T-helper 17 cell (primary cell): ENCODE measurements around the gene MAP7D3. TPM values are rescaled to one million over a fixed set of nuclear protein-coding genes. Genes with fewer than 3 reads are reported as not detected.
A peak's percentile ranks its signal among the peaks of the same experiment; 100 is the strongest.

ENCODE experiments used
- ATAC-seq: fragments of 150-1000 bp; cut with Tn5 transposase; 2 replicates; pipeline ENCODE4 v1.10.0; 2021; ENCODE audit warnings: mild to moderate bottlenecking, moderate library complexity
- DNase-seq, 3 donors: peaks; one replicate each; pipeline versions ENCODE4 v3.0.0 to v3.0.0-alpha.2; 2020 to 2021
- H3K9me3 ChIP-seq: one replicate; pipeline ENCODE4 v1.7.0; 2013; ENCODE audit warnings: low read length, mild to moderate bottlenecking; ENCODE audit not compliant: control insufficient read depth, poor library complexity, severe bottlenecking
- H3K27ac Mint-ChIP-seq: one replicate; pipeline ENCODE4 v1.8.0; 2022; ENCODE audit warnings: mild to moderate bottlenecking, moderate library complexity, mixed read lengths
- H3K27me3 Mint-ChIP-seq: one replicate; pipeline ENCODE4 v1.8.0; 2022; ENCODE audit warnings: mixed read lengths
- H3K36me3 Mint-ChIP-seq: one replicate; pipeline ENCODE4 v1.8.0; 2022; ENCODE audit warnings: low read depth, mixed read lengths
- H3K4me1 Mint-ChIP-seq: one replicate; pipeline ENCODE4 v1.8.0; 2022; ENCODE audit warnings: mild to moderate bottlenecking, mixed read lengths
- H3K4me3 Mint-ChIP-seq: one replicate; pipeline ENCODE4 v1.8.0; 2022; ENCODE audit warnings: mild to moderate bottlenecking, moderate library complexity, mixed read lengths
- total RNA-seq, 4 donors: library from RNA in 2 of 4; stranded (reverse) in 2 of 4; gene quantifications; one replicate each; pipeline ENCODE4 v1.2.3 and lab custom pipeline; 2022 to 2026

Gene MAP7D3
- total RNA-seq, 2 donors from 2014 or later: 6.0 to 6.7 TPM

- DNase-seq (no peak), ATAC-seq (no peak)
- Mint-ChIP-seq H3K27me3 (no peaks in the 10 kb centered on the region), H3K4me3 (no peak overlapping the region), H3K36me3 (no peaks in the 10 kb centered on the region), H3K4me1 (peaks cover 24% of the 10 kb centered on the region), H3K27ac (peak overlapping the region; percentile 14)
- no peaks in the 10 kb centered on the region for H3K9me3 ChIP-seq
Observed at GRCh38 chrX:136196691-136197155, 54.5 kb downstream of the MAP7D3 start.

- Mint-ChIP-seq H3K4me1 (peaks cover 27% of the 10 kb centered on the region), H3K27me3 (no peaks in the 10 kb centered on the region), H3K4me3 (no peak overlapping the region), H3K27ac (no peak overlapping the region), H3K36me3 (no peaks in the 10 kb centered on the region)
- no peaks in the 10 kb centered on the region for H3K9me3 ChIP-seq
- DNase-seq (no peak), ATAC-seq (no peak)
Observed at GRCh38 chrX:136195247-136195646, 56.0 kb downstream of the MAP7D3 start.

GRCh38 chrX:136194536-136194935 is 56.7 kb downstream of the MAP7D3 start:
- H3K4me3 Mint-ChIP-seq: no peak overlapping the region
- DNase-seq (no peak), ATAC-seq (no peak)
- H3K4me1 Mint-ChIP-seq: peaks cover 27% of the 10 kb centered on the region
- H3K9me3 ChIP-seq: no peaks in the 10 kb centered on the region
- H3K36me3 Mint-ChIP-seq: no peaks in the 10 kb centered on the region
- H3K27ac Mint-ChIP-seq: peak overlapping the region; percentile 57
- H3K27me3 Mint-ChIP-seq: no peaks in the 10 kb centered on the region

GRCh38 chrX:136193771-136194170 is 57.4 kb downstream of the MAP7D3 start:
- H3K27ac Mint-ChIP-seq: peak overlapping the region; percentile 57
- H3K9me3 ChIP-seq: no peaks in the 10 kb centered on the region
- peaks cover 27% of the 10 kb centered on the region for H3K4me1 Mint-ChIP-seq
- DNase-seq (no peak), ATAC-seq (no peak)
- peak overlapping the region; percentile 84 for H3K4me3 Mint-ChIP-seq
- H3K27me3 Mint-ChIP-seq: no peaks in the 10 kb centered on the region
- H3K36me3 Mint-ChIP-seq: no peaks in the 10 kb centered on the region

GRCh38 chrX:136192839-136193414 is 58.3 kb downstream of the MAP7D3 start:
- H3K27ac Mint-ChIP-seq: peak overlapping the region; percentile 57
- peaks cover 27% of the 10 kb centered on the region for H3K4me1 Mint-ChIP-seq
- H3K9me3 ChIP-seq: no peaks in the 10 kb centered on the region
- H3K36me3 Mint-ChIP-seq: no peaks in the 10 kb centered on the region
- ATAC-seq (peak; percentile 46), DNase-seq (no peak)
- no peaks in the 10 kb centered on the region for H3K27me3 Mint-ChIP-seq
- H3K4me3 Mint-ChIP-seq: peak overlapping the region; percentile 84

GRCh38 chrX:136192135-136192534 is 59.1 kb downstream of the MAP7D3 start:
- peak; percentile 30 for ATAC-seq
- peak overlapping the region; percentile 45 for H3K4me3 Mint-ChIP-seq
- no peaks in the 10 kb centered on the region for H3K27me3 Mint-ChIP-seq
- no peak for DNase-seq
- peak overlapping the region; percentile 57 for H3K27ac Mint-ChIP-seq
- peaks cover 29% of the 10 kb centered on the region for H3K4me1 Mint-ChIP-seq
- H3K36me3 Mint-ChIP-seq: no peaks in the 10 kb centered on the region
- H3K9me3 ChIP-seq: no peaks in the 10 kb centered on the region

GRCh38 chrX:136191171-136191570 is 60.0 kb downstream of the MAP7D3 start:
- DNase-seq (no peak), ATAC-seq (peak; percentile 33)
- H3K9me3 ChIP-seq: no peaks in the 10 kb centered on the region
- Mint-ChIP-seq H3K27ac (peak overlapping the region; percentile 57), H3K4me3 (no peak overlapping the region), H3K27me3 (no peaks in the 10 kb centered on the region), H3K36me3 (no peaks in the 10 kb centered on the region), H3K4me1 (peaks cover 29% of the 10 kb centered on the region)

GRCh38 chrX:136190038-136190713 is 61.0 kb downstream of the MAP7D3 start:
- no peaks in the 10 kb centered on the region for H3K9me3 ChIP-seq
- ATAC-seq: no peak
- H3K4me1 Mint-ChIP-seq: peaks cover 26% of the 10 kb centered on the region
- DNase-seq: no peak
- no peak overlapping the region for H3K4me3 Mint-ChIP-seq
- H3K36me3 Mint-ChIP-seq: no peaks in the 10 kb centered on the region
- H3K27me3 Mint-ChIP-seq: no peaks in the 10 kb centered on the region
- no peak overlapping the region for H3K27ac Mint-ChIP-seq

- Mint-ChIP-seq H3K36me3 (no peaks in the 10 kb centered on the region), H3K27ac (peak overlapping the region; percentile 19), H3K4me1 (peaks cover 26% of the 10 kb centered on the region), H3K4me3 (no peak overlapping the region), H3K27me3 (no peaks in the 10 kb centered on the region)
- no peaks in the 10 kb centered on the region for H3K9me3 ChIP-seq
- ATAC-seq (no peak), DNase-seq (no peak)
Observed at GRCh38 chrX:136189222-136189621, 62.0 kb downstream of the MAP7D3 start.

- no peak overlapping the region for H3K27ac Mint-ChIP-seq
- H3K27me3 Mint-ChIP-seq: no peaks in the 10 kb centered on the region
- H3K9me3 ChIP-seq: no peaks in the 10 kb centered on the region
- ATAC-seq (no peak), DNase-seq (no peak)
- no peaks in the 10 kb centered on the region for H3K36me3 Mint-ChIP-seq
- H3K4me3 Mint-ChIP-seq: no peak overlapping the region
- peaks cover 4% of the 10 kb centered on the region for H3K4me1 Mint-ChIP-seq
Observed at GRCh38 chrX:136186023-136186413, 65.2 kb downstream of the MAP7D3 start.

- Mint-ChIP-seq H3K4me3 (no peak overlapping the region), H3K36me3 (no peaks in the 10 kb centered on the region), H3K27me3 (no peaks in the 10 kb centered on the region), H3K4me1 (peaks cover 2% of the 10 kb centered on the region), H3K27ac (no peak overlapping the region)
- DNase-seq (no peak), ATAC-seq (no peak)
- H3K9me3 ChIP-seq: no peaks in the 10 kb centered on the region
Observed at GRCh38 chrX:136185401-136186022, 65.7 kb downstream of the MAP7D3 start.

GRCh38 chrX:136183917-136184316 is 67.3 kb downstream of the MAP7D3 start:
- DNase-seq: no peak
- no peak for ATAC-seq
- Mint-ChIP-seq H3K27ac (no peak overlapping the region), H3K4me3 (no peak overlapping the region), H3K27me3 (no peaks in the 10 kb centered on the region), H3K4me1 (peaks cover 2% of the 10 kb centered on the region), H3K36me3 (no peaks in the 10 kb centered on the region)
- H3K9me3 ChIP-seq: no peaks in the 10 kb centered on the region

GRCh38 chrX:136183172-136183571 is 68.0 kb downstream of the MAP7D3 start:
- no peak for ATAC-seq
- H3K27me3 Mint-ChIP-seq: no peaks in the 10 kb centered on the region

More at GRCh38 chrX:136183172-136183571, 68.0 kb downstream of the MAP7D3 start:
- H3K9me3 ChIP-seq: no peaks in the 10 kb centered on the region
- no peak overlapping the region for H3K4me3 Mint-ChIP-seq
- peaks cover 2% of the 10 kb centered on the region for H3K4me1 Mint-ChIP-seq
- H3K27ac Mint-ChIP-seq: no peak overlapping the region
- DNase-seq: no peak
- H3K36me3 Mint-ChIP-seq: no peaks in the 10 kb centered on the region
